ENCODE data around the gene ELOVL7. TPM values are rescaled to one million over a fixed set of nuclear protein-coding genes. Genes with fewer than 3 reads are reported as not detected.

The ELOVL7 gene
- polyA plus RNA-seq, 1 of the 3 experiments (the other 2 are of a cell fraction) = 0.07 TPM

DNA sequence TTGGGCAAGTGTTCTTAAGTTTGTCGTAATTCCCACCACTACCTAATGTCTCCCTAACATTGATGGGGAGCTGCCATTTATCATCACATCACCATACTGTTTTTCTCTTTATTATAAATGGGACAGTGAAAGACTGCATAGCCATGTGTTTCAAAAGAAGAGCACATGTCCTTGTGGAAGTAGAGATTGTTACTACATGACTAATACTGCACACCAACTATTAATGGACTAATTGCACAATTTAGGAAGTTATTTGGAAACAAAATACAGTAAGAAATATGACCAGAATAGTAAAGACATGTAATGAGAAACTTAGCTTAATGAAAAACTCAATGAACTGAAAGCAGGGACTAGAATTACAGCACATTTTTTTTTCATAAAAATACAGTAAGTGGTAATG, 12.0 kb upstream of the ELOVL7 start:
- Histone ChIP-seq H2AFZ (ENCODE audit: low read depth) (no peak overlapping the region), H3K36me3 (replicated peaks in 1 of 2; ENCODE audit: control insufficient read depth in 1 of 2, insufficient read depth in 2 of 2, low read length in 1 of 2) (no peaks in the 10 kb centered on the region), H3K9ac (no peak overlapping the region), H3K9me2 (no peaks in the 10 kb centered on the region), H3K4me3 (ENCODE audit: low read depth in 2 of 2, low read length in 1 of 2) (no peak overlapping the region), H3F3A (replicated peaks; ENCODE audit: insufficient read depth) (no peaks in the 10 kb centered on the region), H3K4me1 (ENCODE audit: control insufficient read depth in 1 of 2, insufficient read depth in 2 of 2, low read depth in 1 of 2, low read length in 1 of 2) (no peaks in the 10 kb centered on the region), H3K27me3 (ENCODE audit: insufficient read depth) (no peaks in the 10 kb centered on the region), H3K79me2 (ENCODE audit: insufficient read depth) (no peaks in the 10 kb centered on the region), H3K27ac (ENCODE audit: low read depth in 2 of 2, low read length in 1 of 2) (no peak overlapping the region), H4K20me1 (ENCODE audit: insufficient read depth) (no peaks in the 10 kb centered on the region), H3K9me3 (no peaks in the 10 kb centered on the region), H3K4me2 (no peak overlapping the region)
- WGBS (ENCODE audit: low lambda C conversion rate) = 45% methylated on average over 1 of the region's 1 CpG
- TF ChIP-seq FOXJ3 (CRISPR knock-in tag; IDR thresholded peaks at IDR 0.05) (no peak), TCF12 (IDR thresholded peaks at IDR 0.05) (no peak), JUND (IDR thresholded peaks at IDR 0.05) (no peak)
- no peak for DNase-seq
- CTCF ChIA-PET = interaction anchor here (0.6 to 1.3 kb wide), 2 partner anchors 11 to 1078 kb away, joined by 4 to 5 read pairs; no protein-coding TSS in a partner anchor
- POLR2A ChIA-PET = no interaction called here

DNA sequence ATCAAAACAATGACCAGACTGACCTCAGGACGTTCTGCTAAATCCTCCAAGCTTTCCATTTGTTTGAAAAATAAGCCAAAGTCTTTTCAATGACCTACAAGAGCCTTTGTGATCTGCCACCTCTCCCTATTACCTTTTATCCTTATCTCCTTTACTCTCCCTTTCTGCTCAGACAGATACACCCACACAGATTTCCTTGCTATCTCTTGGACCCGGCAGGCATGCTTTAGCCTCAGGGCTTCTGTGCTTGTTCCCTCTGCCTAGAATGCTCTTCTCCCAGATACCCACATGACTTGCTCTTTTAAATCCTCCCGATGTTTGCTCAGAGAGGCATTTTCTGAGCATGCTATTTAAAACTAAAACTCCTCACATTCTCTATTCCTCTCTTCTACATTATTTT, 8.9 kb upstream of the ELOVL7 start:
- Histone ChIP-seq H3K79me2 (ENCODE audit: insufficient read depth) (no peaks in the 10 kb centered on the region), H3F3A (replicated peaks; ENCODE audit: insufficient read depth) (no peaks in the 10 kb centered on the region), H2AFZ (ENCODE audit: low read depth) (0 out of 2 replicates have a peak overlapping the region, but pooled peaks have one; percentile 29), H3K4me1 (ENCODE audit: control insufficient read depth in 1 of 2, insufficient read depth in 2 of 2, low read depth in 1 of 2, low read length in 1 of 2) (no peaks in the 10 kb centered on the region), H3K4me2 (no peak overlapping the region), H3K9me3 (no peaks in the 10 kb centered on the region), H3K27ac (ENCODE audit: low read depth in 2 of 2, low read length in 1 of 2) (no peak overlapping the region), H4K20me1 (ENCODE audit: insufficient read depth) (no peaks in the 10 kb centered on the region), H3K36me3 (replicated peaks in 1 of 2; ENCODE audit: control insufficient read depth in 1 of 2, insufficient read depth in 2 of 2, low read length in 1 of 2) (no peaks in the 10 kb centered on the region), H3K9me2 (no peaks in the 10 kb centered on the region), H3K27me3 (ENCODE audit: insufficient read depth) (no peaks in the 10 kb centered on the region), H3K9ac (no peak overlapping the region), H3K4me3 (ENCODE audit: low read depth in 2 of 2, low read length in 1 of 2) (no peak overlapping the region)
- DNase-seq = no peak
- ChIA-PET POLR2A (no interaction called here), CTCF (no interaction called here)
- TF ChIP-seq RAD21 (IDR thresholded peaks at IDR 0.05; ENCODE audit: low read length) (no peak), NRF1 (IDR thresholded peaks at IDR 0.05; ENCODE audit: low read depth, low read length) (no peak), POLR2AphosphoS5 (IDR thresholded peaks at IDR 0.05; ENCODE audit: low read depth, low read length) (no peak), FOXJ3 (CRISPR knock-in tag; IDR thresholded peaks at IDR 0.05) (no peak), RCOR1 (IDR thresholded peaks at IDR 0.05; ENCODE audit: low read length) (no peak), FOSL2 (IDR thresholded peaks at IDR 0.05; ENCODE audit: borderline replicate concordance, low read depth) (no peak), GATA2 (CRISPR knock-in tag; IDR thresholded peaks at IDR 0.05) (no peak), FOXM1 (IDR thresholded peaks at IDR 0.05; ENCODE audit: low read depth) (no peak), TAF1 (IDR thresholded peaks at IDR 0.05; ENCODE audit: borderline replicate concordance, low read depth, low read length) (no peak)
- TF ChIP-seq, protein P1, sequence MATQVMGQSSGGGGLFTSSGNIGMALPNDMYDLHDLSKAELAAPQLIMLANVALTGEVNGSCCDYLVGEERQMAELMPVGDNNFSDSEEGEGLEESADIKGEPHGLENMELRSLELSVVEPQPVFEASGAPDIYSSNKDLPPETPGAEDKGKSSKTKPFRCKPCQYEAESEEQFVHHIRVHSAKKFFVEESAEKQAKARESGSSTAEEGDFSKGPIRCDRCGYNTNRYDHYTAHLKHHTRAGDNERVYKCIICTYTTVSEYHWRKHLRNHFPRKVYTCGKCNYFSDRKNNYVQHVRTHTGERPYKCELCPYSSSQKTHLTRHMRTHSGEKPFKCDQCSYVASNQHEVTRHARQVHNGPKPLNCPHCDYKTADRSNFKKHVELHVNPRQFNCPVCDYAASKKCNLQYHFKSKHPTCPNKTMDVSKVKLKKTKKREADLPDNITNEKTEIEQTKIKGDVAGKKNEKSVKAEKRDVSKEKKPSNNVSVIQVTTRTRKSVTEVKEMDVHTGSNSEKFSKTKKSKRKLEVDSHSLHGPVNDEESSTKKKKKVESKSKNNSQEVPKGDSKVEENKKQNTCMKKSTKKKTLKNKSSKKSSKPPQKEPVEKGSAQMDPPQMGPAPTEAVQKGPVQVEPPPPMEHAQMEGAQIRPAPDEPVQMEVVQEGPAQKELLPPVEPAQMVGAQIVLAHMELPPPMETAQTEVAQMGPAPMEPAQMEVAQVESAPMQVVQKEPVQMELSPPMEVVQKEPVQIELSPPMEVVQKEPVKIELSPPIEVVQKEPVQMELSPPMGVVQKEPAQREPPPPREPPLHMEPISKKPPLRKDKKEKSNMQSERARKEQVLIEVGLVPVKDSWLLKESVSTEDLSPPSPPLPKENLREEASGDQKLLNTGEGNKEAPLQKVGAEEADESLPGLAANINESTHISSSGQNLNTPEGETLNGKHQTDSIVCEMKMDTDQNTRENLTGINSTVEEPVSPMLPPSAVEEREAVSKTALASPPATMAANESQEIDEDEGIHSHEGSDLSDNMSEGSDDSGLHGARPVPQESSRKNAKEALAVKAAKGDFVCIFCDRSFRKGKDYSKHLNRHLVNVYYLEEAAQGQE (IDR thresholded peaks at IDR 0.05; ENCODE audit: low read depth, low read length) = no peak
- 14% methylated on average over 3 of the region's 3 CpGs for WGBS (ENCODE audit: low lambda C conversion rate)
